Endometrial microvascular endothelial cells (primary cell): ENCODE results near the gene SEC22C. TPM values are rescaled to one million over a fixed set of nuclear protein-coding genes. Genes with fewer than 3 reads are reported as not detected.
"Not testable (repeated sequence)": the region's sequence is repeated elsewhere in the genome, so short reads cannot be mapped to it uniquely, and the experiment has no call there.

ENCODE experiments used
- in situ Hi-C: cut with HindIII; loops from 2 replicates; pipeline ENCODE4 v1.10.0; 2017; ENCODE audit warnings: low sequenced_read_pairs, low pct_unique_long_range_greater_than_20kb; ENCODE audit errors: inconsistent ontology term
- total RNA-seq: library from RNA; depleted of rRNA; stranded (reverse); fragments of >200 nt; gene quantifications from one replicate; pipeline ENCODE4 v1.2.3, GENCODE V29; 2015; ENCODE audit errors: inconsistent ontology term

The SEC22C gene
- total RNA-seq, 1 donor from 2014 or later = 123 TPM

DNA sequence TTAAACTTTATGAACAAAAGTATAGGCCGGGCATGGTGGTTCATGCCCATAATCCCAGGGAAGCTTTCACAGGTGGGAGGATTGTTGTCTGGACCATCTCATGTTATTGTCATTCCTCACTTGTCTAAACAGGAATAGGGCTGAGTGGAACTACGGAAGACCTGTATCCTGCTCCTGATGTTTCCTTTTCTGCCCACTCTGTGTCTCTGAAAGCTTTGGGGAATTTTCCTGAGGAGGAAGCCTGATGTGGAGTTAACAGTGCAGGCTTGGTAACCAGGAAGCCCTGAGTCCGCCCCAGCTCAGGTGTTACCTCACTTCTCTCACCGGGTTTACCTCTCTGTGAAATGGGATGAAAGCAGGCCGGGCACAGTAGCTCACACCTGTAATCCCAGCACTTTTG lies 6.9 kb upstream of the SEC22C start:
- in situ Hi-C loops = no loop called here

DNA sequence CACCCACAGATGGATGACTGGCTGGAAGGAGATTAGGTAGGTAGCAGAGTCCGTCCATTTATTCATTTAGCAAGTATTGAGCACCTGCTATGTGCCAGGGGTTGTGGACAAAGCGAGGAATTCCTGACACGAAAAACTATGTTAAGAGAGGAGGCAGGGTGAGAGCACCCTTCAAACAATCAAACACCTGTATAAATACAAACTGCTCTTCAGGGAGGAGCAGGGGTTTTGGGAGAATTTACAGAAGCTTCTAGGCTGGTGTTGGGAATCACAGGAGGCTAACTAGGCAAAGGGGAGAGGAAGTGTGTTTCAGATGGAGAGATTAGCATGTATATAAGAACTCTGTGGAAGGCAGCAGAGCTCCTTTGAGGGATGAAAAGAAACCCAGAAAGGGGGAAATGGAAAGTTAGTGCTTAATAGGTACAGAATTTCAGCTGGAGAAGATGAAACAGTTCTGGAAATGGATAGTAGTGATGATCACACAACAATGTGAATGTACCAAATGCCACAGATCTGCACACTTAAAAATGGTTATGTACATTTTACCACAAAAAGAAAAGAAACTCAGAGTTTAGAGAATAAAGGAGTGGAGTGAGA lies 805 bp upstream of the SEC22C start:
- in situ Hi-C loops = no loop called here

DNA sequence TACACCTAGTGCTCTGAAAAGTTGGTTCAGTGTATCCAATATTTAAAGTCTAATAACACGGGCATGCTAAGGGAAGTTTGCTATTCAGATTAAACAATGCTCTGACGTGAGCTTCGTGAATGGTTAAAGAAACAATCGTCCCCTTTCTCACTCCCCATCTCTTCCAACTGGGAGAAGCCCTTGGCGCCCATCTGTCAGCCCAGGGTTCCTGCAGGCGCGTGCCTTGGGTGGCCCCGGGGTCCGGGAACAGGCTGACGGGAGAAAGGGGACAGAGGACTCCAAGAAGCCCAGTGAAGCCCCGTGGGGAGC lies 413 bp downstream of the SEC22C start:
- in situ Hi-C loops = no loop called here

DNA sequence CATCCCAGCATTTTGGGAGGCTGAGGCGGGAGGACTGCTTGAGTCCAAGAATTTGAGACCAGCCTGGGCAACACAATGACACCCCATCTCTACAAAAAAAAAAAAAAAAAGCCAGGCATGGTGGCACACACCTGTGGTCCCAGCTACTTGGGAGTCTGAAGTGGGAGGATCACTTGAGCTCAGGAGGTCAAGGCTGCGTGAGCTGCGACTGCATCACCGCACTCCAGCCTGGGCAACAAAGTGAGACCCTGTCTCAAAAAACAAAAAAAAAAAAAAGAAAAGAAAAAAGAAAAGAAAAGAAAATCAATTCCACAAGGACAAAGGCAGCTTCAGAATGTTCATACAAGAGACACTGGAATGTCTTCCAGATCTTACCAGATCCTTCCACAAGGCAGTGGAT lies 2.4 kb downstream of the SEC22C start:
- in situ Hi-C loops = not testable (repeated sequence)

DNA sequence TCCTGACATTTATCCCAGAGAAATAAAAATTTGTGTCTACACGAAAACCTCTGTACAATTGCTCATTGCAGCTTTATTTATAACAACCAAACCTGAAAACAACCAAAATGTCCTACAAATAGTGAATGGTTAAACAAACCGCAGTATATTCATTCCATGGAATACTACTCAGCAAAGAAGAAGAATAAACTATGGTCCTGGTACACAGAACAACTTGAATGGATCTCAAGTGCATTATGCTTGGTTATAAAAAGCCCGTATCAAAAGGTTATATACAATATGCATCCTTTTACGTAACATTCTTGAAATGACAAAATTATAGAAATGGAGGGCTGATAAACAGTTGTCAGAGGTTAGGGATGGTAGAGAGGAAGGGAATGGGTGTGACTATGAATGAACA lies 3.7 kb downstream of the SEC22C start:
- in situ Hi-C loops = no loop called here

DNA sequence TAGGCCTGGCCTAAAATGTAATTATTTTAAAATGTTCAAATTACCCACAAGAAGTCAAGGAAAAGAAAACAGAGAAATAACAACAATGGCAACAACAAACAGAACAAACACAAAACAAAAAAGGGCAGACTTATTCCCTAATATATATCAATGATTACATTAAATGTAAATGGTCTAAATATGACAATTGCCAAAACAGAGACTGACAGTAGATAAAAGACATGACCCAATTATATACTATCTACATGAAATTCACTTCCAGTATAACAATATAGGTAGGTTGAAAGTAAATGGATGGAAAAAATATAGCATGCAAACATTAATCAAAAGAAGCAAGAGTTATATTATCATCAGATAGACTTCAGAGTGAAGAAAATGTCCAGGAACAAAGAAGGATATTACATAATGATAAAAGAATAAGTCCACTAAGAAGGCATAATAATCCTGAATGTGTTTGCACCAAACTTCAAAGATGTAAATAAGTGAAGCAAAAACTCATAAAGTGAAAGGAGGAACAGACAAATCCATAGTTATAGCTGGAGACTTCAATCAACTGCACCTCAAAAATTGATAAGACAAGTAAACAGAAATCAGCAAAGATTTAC lies 6.5 kb downstream of the SEC22C start:
- in situ Hi-C loops = no loop called here

DNA sequence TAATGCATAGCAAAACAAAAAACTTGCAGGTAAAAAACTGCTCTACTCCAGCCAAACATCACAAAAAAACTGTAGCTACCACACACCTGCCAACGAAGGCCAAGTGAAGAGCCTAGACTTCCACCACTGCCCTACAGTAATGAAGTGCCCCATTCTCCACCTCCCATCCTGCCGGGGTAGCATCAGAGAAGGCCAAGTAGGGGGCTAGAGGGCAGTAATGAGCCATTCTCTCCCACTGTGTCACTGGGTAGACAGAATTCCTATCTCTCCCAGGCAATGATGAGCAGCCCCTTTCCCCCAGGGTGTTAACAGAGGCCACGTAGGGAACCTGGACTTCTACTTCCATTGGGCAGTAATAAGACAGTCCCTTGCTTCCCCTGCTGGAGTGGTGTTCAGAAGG lies 9.5 kb downstream of the SEC22C start:
- in situ Hi-C loops = no loop called here

DNA sequence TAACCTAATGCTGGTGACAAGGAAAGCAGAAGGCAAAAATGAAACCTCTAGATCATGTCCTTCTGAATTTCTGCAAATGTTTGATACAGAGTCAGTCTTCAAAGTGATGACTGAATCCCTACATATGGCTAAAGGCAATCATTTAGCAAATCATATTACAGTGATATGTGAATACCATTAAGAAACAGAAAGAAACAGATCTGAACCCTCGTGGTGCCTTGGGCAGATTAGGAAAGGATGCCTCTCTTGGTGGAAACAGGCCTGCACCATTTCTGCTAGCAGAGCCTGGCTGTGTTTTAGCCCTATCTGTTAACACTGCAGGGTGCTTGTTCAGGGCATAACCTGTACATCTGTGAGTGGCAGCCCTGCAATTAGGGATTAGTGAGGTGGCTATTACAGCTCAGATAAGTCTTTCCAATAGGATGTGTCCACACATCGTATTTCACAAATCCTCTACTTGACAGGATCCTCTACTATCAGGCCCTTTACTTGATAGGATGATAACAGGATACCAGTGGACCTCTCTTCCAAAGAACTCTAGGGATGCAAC lies 12.1 kb downstream of the SEC22C start:
- in situ Hi-C loops = no loop called here

DNA sequence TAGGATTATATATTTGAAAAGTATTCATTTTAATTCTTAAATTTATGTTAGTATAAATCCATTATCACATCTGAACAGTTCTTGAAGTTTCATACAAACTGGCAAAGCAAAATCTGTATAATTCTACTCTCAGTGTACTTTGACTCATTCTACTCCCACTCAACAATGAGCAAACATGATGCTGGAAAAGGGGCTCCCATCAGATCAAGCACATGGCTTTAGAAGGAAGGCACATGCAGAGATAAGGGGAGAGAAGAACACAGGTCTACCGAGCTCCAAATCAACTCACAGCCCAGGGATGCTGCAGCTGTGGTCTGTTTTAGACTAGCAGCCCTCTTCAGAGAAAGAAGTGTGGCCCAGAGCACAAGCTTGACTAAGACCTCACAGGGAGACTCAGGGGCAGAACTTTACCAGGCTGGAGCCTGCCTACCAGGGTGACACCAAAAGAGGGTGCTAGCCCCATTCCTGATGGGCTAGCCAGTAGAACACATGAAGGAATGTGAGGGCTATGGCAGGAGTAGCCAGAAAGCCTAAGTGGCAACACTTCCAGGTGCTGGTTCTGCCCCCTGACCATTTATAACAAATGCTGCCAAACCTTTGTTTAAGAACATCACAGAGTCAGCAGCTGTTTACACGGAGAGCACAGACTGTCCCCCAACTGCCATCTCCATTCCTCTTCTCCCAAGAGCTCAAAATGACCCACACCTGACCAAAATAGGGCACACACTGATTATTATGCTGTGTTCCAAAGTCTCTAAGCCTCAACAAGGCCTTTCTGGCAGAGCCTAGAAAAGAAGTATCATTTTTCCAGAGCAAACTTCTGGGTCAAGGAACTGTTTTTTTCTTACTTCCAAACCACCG lies 19.5 kb downstream of the SEC22C start:
- in situ Hi-C loops = no loop called here

DNA sequence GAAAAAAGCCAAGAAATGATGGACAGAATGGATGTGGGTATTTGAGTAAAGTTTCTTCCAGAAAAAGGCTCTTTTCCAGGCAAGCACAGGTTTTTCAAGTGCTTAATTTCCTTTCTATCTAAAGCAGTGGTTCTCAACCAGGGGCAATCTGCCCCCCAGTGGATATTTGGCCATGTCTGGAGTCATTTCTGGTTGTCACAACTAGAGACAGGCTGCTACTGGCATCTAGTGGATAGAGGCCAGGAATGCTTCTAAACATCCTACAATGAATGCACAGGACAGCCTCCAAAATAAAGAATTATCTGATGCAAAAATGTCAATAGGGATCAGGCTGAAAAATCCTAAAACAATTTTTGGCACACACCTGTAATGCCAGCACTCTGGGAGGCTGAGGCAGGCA lies 23.9 kb downstream of the SEC22C start:
- in situ Hi-C loops = no loop called here

DNA sequence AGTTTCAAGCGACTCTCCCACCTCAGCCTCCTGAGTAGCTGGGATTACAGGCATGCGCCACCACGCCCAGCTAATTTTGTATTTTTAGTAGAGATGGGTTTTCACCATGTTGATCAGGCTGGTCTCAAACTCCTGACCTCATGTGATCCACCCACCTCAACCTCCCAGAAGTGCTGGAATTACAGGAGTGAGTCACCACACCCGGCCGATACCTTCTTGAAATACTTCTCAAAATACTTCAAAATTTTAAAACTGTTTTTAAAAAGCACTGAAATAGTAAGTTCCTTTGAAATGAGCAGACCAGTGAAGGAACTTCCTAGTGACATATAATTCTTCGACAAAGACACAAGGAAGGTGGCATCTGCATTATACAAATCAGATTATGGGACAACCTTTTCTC lies 24.9 kb downstream of the SEC22C start:
- in situ Hi-C loops = not testable (repeated sequence)

DNA sequence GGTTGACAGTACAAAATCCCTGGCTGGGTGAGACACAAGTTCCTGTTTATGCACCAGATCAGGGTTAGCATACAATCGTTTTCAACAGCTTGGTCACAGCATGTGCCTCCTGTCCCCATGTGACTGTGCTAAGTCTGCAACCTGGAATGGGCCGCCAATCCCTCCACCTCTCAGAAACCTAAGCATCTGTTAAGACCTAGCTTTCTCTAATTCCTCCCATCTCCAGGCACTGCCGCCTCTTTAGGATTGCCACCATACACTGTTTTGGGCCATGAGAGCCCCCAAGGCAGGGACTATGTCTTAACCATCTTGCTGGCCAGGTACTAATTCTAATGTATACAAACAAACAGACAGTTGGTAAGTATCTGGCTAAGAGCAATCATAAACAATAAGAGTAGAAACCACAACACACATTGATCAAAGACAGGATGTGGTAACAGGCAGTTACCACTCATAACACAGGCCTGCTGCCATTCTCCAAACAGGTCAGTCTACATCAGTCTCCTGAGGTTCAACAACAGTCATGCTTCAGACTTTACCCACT lies 25.6 kb downstream of the SEC22C start:
- in situ Hi-C loops = no loop called here

DNA sequence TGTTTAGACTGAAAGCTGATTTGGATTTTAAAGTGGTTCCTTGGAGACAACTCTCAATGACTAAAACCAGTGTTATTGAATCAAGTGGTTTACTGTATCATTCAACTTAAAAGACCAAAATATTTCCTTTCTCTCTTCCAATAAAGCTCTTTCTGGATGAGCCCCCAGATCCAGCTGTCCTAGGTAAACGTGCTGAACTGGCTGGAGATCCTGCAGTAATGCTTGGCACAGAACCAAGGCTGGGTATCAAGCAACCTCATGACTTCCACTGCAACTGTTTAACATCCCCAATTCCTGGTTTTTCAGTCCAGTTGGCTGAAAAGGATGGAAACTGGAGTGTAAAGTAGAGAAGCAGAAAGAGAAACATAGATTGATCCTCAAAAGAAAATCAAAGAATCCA lies 28.9 kb downstream of the SEC22C start:
- in situ Hi-C loops = no loop called here

DNA sequence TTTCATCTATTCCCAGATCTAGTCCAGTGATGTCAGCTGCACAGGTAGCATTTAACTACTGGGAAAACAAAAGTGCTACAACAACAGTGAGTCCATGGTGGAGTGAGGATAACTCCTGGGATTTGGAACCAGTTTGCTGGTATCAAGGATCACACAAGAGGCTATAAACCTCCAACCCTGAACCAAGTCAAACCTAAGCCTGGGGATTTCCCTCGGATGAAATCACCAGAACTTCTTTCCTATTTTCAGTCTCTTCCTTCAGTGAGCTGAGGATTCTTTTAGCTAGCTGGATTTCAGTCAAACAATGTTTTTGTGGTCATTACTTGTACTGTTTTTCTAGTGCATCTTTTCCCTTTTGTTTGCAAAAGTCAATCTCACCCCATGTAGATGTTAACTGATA lies 31.5 kb downstream of the SEC22C start:
- in situ Hi-C loops = no loop called here

DNA sequence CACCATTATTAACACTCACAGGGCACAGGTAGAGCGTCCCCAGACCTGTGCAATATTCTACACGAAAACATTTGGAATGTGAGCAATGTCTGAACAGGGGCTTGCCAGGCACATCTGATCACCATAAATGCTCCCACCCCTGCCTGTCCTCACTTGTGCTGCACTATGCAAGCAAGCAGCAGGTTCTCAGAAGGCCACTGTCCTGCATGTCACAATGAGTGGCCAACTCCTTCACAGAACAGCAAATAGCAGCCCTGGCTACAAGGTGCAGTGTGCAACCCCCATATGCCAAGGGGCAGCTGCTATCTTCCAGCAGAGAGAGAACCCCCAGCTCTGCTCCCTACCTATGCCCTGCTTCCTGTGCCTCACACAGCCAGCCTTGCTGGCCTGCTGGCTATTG lies 32.6 kb downstream of the SEC22C start:
- in situ Hi-C loops = no loop called here

DNA sequence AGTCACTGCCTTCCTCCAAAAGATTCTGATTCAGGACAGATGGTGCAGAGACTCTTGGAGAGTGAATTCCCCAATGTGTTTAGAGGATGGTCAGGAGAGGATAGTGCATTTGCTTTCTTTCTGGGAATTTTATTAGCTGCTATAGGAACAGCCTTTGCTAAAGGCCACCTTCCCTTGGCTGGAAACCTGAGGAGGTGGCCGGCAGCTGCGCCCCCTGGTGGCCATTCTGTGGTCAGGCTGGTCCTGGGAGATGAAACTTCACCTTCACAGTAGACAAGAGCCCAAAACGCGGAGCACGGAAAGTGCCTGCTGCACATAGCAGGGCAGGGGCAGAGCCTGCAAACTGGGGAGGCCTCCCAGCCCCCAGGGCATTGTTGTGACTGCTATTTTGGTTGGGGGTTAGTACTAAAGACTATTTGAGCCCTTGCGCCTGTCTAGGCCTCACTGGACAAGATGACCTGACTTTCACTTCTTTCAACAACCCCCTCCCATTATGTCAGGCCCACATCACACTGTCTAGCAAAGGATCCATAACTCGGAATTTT lies 34.3 kb downstream of the SEC22C start:
- in situ Hi-C loops = no loop called here

DNA sequence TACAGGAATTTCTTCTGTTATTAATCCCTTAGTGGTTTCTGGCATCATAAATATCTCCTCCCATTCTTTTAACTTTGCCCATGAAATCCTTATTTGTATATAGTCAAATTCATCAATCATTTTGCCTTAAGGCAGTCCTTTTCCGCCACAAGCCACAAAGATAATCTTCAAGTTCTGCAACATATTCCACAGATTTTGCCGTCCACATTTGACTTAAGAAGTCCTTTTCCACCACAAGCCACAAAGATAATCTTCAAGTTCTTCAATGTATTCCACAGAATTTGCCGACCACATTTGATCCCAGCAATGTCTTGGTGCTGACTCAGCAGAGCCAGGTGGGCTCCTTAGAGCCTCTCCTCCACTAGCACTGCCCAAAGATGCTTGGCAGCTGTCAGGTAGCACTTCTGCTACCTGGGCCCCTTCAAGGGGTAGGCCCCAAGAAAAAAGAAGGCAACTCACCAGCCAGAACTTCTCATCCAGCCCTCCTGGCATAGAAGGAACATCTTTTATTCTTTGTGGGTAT lies 35.0 kb downstream of the SEC22C start:
- in situ Hi-C loops = no loop called here

DNA sequence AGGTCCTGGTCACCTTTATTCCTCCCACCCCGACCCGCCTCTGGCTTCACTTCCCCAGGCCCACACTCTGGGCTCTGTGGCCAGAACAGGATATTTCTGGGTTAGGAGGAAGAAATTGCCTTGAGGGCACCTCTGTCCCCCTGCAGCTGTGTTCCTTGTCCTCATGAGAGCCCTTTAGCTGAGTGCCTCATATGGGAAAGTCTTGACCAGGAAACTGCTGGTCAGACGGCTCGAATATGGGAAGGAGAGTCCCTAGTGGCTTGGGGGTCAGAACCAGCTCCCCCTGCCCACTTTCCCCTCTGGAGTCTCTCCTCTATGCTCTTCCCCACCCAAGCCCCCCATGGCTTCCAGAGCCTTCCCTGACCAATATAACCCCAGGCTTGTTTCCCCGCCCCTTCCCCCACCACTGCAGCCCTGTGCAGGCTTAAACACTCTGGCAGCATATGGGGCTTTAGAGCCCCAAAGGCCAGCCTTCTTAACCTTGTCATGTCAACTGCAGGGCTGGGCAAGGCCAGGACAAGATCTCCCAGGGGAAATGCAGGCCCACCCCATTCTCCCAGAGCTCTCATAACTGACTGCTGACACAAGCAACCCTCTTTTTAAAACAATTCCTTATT lies 36.4 kb downstream of the SEC22C start:
- in situ Hi-C loops = no loop called here
